Pancreas (tissue), 10 donors: ENCODE data around the gene RBBP5. TPM values are rescaled to one million over a fixed set of nuclear protein-coding genes. Genes with fewer than 3 reads are reported as not detected.

ENCODE experiments used
- ATAC-seq, 4 donors: fragments of 200-7000 bp; cut with Tn5 transposase; one replicate each; pipeline versions ENCODE4 v1.8.0 to v1.9.1; 2020; ENCODE audit warnings: mild to moderate bottlenecking in 4 of 4, moderate library complexity in 4 of 4
- DNase-seq, 6 donors: peaks; one replicate each; pipeline ENCODE4 v3.0.0-alpha.2; 2020
- FAIRE-seq: peaks from 2 replicates; lab custom pipeline; 2012; peaks lifted over from hg19 to GRCh38; lab: Jason Lieb, UNC
- H3K27ac ChIP-seq, 4 donors: fragments of 200-600 bp; sonication (generic); 1 replicate in 3 of 4; 2 replicates in 1 of 4; pipeline versions ENCODE4 v1.5.0 to v1.8.0; 2020
- H3K27me3 ChIP-seq, 4 donors: fragments of 200-600 bp; one replicate each; pipeline ENCODE4 v1.8.0; 2021
- H3K36me3 ChIP-seq, 3 donors: fragments of 200-600 bp; sonication (generic) in 1 of 3; one replicate each; pipeline versions ENCODE4 v1.5.0 to v1.8.0; 2020 to 2021
- H3K4me1 ChIP-seq, 3 donors: fragments of 200-600 bp; one replicate each; pipeline ENCODE4 v1.8.0; 2021
- H3K4me3 ChIP-seq, 4 donors: fragments of 200-600 bp; sonication (generic) in 2 of 4; one replicate each; pipeline versions ENCODE4 v1.5.0 to v1.8.0; 2020 to 2021
- H3K9me3 ChIP-seq, 4 donors: fragments of 200-600 bp; one replicate each; pipeline ENCODE4 v1.8.0; 2021
- WGBS, 2 donors: extraction: QIAGEN DNeasy Blood & Tissue Kit; methylation state at CpG; one replicate each; pipeline ENCODE4 v1.1.7; 2013; 5-methylcytosine and 5-hydroxymethylcytosine counted together
- intact Hi-C, 3 donors: fragments of 100-400 bp; cut with DNase I; formaldehyde crosslinking; loops; one replicate each; pipeline versions ENCODE4 v1.11.1 to v1.14.2; 2022
- polyA plus RNA-seq, 2 donors: library from polyadenylated mRNA; stranded (reverse); fragments of 200-250 nt; gene quantifications; one replicate each; pipeline ENCODE4 v1.2.3, GENCODE V29; 2013
- total RNA-seq, 6 donors: library from RNA; stranded (reverse); fragmentation: NEBNext Ultra II Directional in 4 of 6; extraction: Animal tissue kit (Norgen Biotek cat#: 25700) in 4 of 6; gene quantifications; one replicate each; pipeline versions ENCODE4 v1.2.1 to v1.2.4, GENCODE V29; 2021 to 2023
- TF ChIP-seq, protein P1 (sequence below), 4 donors: fragments of 200-600 bp; sonication (generic) in 3 of 4; IDR thresholded peaks; one replicate each; pipeline versions ENCODE4 v1.5.0 to v1.8.0; 2021; ENCODE audit warnings: antibody characterized with exemption in 4 of 4
- donor health status: healthy with polysubstance abuse.
- donor health status: DM: no; HTN: no; CAD: no; lungs with moderate emphysema.
- donor health status: DM: no; HTN: no; CAD: no.
- donor health status: control.
- donor health status: control.
- donor health status: Bipolar disorder and iron deficiency.
- donor health status: DM: yes; HTN: yes; CAD: no.
- donor health status: DM: no; HTN: no; CAD: no.
- donor health status: DM: no; HTN: no; CAD: no.
- donor health status: DM: yes; HTN: yes; CAD: no.

RBBP5 gene
- total and polyA plus RNA-seq, 8 donors, result 3.0 to 10.9 (median 7.7) TPM

DNA sequence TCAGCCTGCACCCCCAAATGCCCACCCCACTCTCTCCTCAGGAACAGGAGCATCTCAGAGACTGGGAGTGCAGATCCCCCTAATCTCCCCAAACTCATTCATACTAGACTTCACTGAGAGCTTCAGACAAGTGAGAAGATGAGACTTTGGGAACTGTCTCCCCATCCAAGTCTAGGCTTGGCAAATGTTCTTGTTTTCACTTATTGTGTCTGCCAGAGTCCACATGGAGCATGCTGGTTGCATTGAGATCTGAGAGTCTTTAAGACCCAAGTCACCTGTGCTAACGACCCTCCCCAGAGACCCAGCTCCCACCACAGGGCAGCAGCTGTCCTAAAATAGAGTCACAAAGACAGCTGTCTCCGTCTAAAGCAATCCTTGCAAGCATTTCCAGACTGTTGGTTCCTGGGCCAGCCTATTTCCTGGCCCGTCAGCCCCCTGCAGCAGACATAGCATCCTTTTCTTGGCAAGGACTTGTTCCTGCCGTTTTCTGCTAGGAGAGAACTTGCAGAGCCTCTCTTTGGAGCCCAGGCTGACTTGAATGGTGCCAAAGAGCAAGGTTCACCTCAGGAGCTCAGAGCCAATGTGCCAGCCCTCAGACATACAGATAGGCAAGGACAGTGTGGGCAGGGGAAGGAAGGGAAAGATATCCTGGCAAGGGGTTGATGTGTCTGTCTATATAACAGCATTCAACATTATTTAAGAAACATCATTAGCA, 80.6 kb downstream of the RBBP5 start:
- intact Hi-C loops, result no loop called here
- Histone ChIP-seq H3K27ac (no peak overlapping the region), H3K9me3 (no peaks in the 10 kb centered on the region), H3K4me3 (no peak overlapping the region), H3K27me3 (no peaks in the 10 kb centered on the region), H3K36me3 (no peaks in the 10 kb centered on the region), H3K4me1 (no peaks in the 10 kb centered on the region)
- TF ChIP-seq, protein P1, sequence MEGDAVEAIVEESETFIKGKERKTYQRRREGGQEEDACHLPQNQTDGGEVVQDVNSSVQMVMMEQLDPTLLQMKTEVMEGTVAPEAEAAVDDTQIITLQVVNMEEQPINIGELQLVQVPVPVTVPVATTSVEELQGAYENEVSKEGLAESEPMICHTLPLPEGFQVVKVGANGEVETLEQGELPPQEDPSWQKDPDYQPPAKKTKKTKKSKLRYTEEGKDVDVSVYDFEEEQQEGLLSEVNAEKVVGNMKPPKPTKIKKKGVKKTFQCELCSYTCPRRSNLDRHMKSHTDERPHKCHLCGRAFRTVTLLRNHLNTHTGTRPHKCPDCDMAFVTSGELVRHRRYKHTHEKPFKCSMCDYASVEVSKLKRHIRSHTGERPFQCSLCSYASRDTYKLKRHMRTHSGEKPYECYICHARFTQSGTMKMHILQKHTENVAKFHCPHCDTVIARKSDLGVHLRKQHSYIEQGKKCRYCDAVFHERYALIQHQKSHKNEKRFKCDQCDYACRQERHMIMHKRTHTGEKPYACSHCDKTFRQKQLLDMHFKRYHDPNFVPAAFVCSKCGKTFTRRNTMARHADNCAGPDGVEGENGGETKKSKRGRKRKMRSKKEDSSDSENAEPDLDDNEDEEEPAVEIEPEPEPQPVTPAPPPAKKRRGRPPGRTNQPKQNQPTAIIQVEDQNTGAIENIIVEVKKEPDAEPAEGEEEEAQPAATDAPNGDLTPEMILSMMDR (IDR thresholded peaks at IDR 0.05), result no peak
- no peak for DNase-seq
- FAIRE-seq, result no peak
- 37 to 39% methylated on average over 4 of the region's 4 CpGs for WGBS, 2 donors
- ATAC-seq, result no peak

DNA sequence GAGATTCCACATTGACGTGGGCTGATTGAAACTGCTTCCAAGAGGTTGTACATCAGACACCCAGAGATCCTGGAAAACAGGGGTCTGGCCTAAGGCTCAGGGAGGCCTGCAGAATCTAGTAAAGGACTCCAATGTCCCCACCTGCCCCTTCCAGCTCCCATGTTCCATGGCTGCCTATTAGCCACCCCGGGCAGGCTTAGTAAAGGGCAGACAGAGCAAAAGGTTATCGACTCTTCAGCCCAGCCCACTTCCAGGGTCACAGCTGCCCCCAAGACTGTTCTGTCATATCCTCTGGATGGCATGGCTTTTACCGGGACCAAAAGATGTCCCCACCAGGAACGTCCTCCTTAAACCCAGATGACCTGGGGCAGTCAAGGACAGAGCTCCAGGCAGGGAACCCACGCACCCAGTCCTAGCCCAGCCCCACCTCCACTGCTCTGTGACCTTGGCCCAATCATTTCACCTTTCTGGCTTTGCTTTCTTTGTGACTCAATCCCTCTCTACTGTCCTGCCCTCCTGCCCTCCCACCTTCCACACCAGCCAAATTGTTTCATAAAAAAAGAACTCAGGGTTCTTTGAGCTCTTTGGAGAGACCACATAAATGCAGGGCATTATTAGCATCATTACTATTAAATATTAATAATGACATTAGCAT, 83.5 kb downstream of the RBBP5 start:
- 75 to 88% methylated on average over 6 of the region's 6 CpGs for whole genome bisulfite sequencing, 2 donors
- FAIRE-seq (no peak), DNase-seq (peak in 1 of 6 donors; percentile 16)

DNA sequence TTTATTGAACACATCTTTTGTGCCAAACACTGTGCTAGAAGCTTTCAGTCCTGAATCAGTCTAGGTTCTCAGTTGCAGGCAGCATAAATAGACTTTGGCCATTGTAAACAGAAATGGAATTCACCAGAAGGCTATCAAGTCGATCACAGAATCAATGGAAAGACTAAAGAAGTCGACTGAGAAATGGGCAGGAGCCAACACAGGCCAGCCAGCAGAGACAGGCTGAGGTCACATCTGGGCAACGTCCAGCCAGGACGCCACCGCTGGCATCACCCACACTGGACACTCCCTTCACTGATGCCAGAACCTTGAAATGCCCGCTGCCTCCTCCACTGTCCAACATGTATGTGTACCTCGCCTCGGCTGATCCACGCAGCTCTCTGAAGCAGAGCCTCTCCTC, 84.2 kb downstream of the RBBP5 start:
- Histone ChIP-seq H3K4me3 (no peak overlapping the region), H3K27ac (no peak overlapping the region), H3K9me3 (no peaks in the 10 kb centered on the region), H3K36me3 (no peaks in the 10 kb centered on the region), H3K27me3 (no peaks in the 10 kb centered on the region), H3K4me1 (no peaks in the 10 kb centered on the region)
- WGBS, 2 donors, result 53 to 55% methylated on average over 9 of the region's 9 CpGs
- FAIRE-seq (no peak), ATAC-seq (peak in 3 of 4 donors; percentile 23 to 53 (median 31)), DNase-seq (peak in 1 of 6 donors; percentile 8)
- TF ChIP-seq, protein P1 (IDR thresholded peaks at IDR 0.05), result no peak
- intact Hi-C loops, result no loop called here

More for the DNA sequence above, 83.5 kb downstream of the RBBP5 start:
- Histone ChIP-seq H3K27ac (no peak overlapping the region), H3K27me3 (no peaks in the 10 kb centered on the region), H3K4me3 (no peak overlapping the region), H3K9me3 (no peaks in the 10 kb centered on the region), H3K36me3 (no peaks in the 10 kb centered on the region), H3K4me1 (no peaks in the 10 kb centered on the region)
- peak in 1 of 4 donors; percentile 8 for ATAC-seq
- TF ChIP-seq, protein P1 (IDR thresholded peaks at IDR 0.05), result no peak
- intact Hi-C loops, result no loop called here

Other genes with a start within 250 kb of the RBBP5 start
- under 1 TPM in 5 of 6 donors, not detected in 1; 0.09 to 0.44 (median 0.25) TPM for gene CNTN2, start 78.8 kb downstream of the RBBP5 start, total RNA-seq
- gene CNTN2, start 78.8 kb downstream of the RBBP5 start, polyA plus RNA-seq, result under 1 TPM; 0.09 to 0.27 TPM
- 1 to 10 TPM in 4 of 6 donors, under 1 TPM in 2; 0.67 to 2.5 (median 1.2) TPM for gene TMEM81, start 37.5 kb downstream of the RBBP5 start, total RNA-seq
- 1 to 10 TPM; 2.0 to 2.4 TPM for gene TMEM81, start 37.5 kb downstream of the RBBP5 start, polyA plus RNA-seq
- gene DSTYK, start 89.7 kb upstream of the RBBP5 start, total RNA-seq, result 1 to 10 TPM; 3.5 to 9.0 (median 4.7) TPM
- gene DSTYK, start 89.7 kb upstream of the RBBP5 start, polyA plus RNA-seq, result 1 to 10 TPM; 2.9 to 4.3 TPM
- gene TMCC2, start 106.0 kb upstream of the RBBP5 start, total RNA-seq, result 1 to 10 TPM in 3 of 6 donors, under 1 TPM in 3; 0.55 to 1.8 (median 0.94) TPM
- gene TMCC2, start 106.0 kb upstream of the RBBP5 start, polyA plus RNA-seq, result 1 to 10 TPM; 2.6 to 4.3 TPM
- 10 to 100 TPM in 2 of 6 donors, 1 to 10 TPM in 4; 6.3 to 14.4 (median 8.6) TPM for gene NUAK2, start 199.8 kb upstream of the RBBP5 start, total RNA-seq
- 1 to 10 TPM; 7.9 to 9.5 TPM for gene NUAK2, start 199.8 kb upstream of the RBBP5 start, polyA plus RNA-seq
- gene KLHDC8A, start 234.9 kb upstream of the RBBP5 start, total RNA-seq, result 1 to 10 TPM in 1 of 6 donors, under 1 TPM in 5; 0.28 to 1.5 (median 0.68) TPM
- 1 to 10 TPM in 1 of 2 donors, under 1 TPM in 1; 0.99 to 5.4 TPM for gene KLHDC8A, start 234.9 kb upstream of the RBBP5 start, polyA plus RNA-seq